Neural crest cell (in vitro differentiated cells): Measurements from ENCODE around the gene BGN. TPM values are rescaled to one million over a fixed set of nuclear protein-coding genes. Genes with fewer than 3 reads are reported as not detected.
A peak's percentile ranks its signal among the peaks of the same experiment; 100 is the strongest.

Experiments used
- DNase-seq: peaks from one replicate; pipeline ENCODE4 v3.0.0; 2021; ENCODE audit warnings: low read depth, mixed read lengths, low spot score
- H3K27ac Mint-ChIP-seq: one replicate; pipeline ENCODE4 v1.8.0; 2021; ENCODE audit warnings: mild to moderate bottlenecking, mixed read lengths; ENCODE audit not compliant: unreplicated experiment
- H3K27me3 Mint-ChIP-seq: 2 replicates; pipeline ENCODE4 v1.8.0; 2021; ENCODE audit warnings: low read depth, mild to moderate bottlenecking, mixed read lengths
- H3K36me3 Mint-ChIP-seq: 2 replicates; pipeline ENCODE4 v1.8.0; 2021; ENCODE audit warnings: low read depth, mild to moderate bottlenecking, mixed read lengths
- H3K4me1 Mint-ChIP-seq: 2 replicates; pipeline ENCODE4 v1.8.0; 2021; ENCODE audit warnings: mixed read lengths
- H3K4me3 Mint-ChIP-seq: one replicate; pipeline ENCODE4 v1.8.0; 2021; ENCODE audit warnings: mild to moderate bottlenecking, mixed read lengths
- H3K9me3 Mint-ChIP-seq: 2 replicates; pipeline ENCODE4 v1.8.0; 2021; ENCODE audit warnings: mixed read lengths
- total RNA-seq: library from RNA; stranded (reverse); gene quantifications from 2 replicates; pipeline ENCODE4 v1.2.1, GENCODE V29; 2021
- TF ChIP-seq, protein P1 (sequence below): fragments of 200-600 bp; sonication (generic); conservative IDR thresholded peaks from 2 replicates; pipeline ENCODE4 v1.5.0; 2021; ENCODE audit warnings: antibody characterized with exemption, mild to moderate bottlenecking

Gene BGN
- total RNA-seq, 1 donor from 2014 or later: 80.6 TPM

DNA sequence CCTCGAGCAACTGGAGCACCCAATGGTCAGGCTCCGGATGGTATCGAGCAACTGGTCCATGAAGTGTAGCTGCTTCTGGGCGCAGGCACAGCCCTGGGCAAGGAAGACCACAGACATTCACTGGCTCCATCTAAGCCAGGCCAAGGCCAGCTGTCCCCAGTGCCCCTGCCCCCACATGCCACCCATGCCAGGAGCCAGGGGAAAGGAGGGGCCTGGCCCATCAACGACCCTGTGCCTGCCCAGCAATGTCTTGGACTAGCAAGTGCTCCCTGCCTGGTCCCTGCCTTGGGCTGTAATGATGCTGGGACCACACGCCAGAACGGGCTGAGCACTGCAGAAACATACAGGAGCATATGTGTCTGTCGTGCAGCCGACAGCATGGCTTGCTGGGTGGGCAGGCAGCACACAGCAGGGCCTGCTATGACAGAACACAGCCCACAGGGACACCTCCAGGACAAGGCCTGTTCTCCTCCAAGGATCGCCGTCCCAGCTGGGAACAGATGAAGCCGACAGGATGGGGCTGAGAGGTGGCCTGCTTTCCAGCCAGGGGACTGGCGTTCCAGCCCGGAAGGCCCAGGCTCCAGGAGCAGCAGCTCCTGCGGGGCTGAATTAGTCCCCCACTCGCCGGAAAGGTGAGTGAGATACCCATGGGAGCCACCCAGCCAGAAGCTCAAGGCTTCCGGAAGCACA is 37.5 kb upstream of the BGN start:
- Mint-ChIP-seq H3K9me3 (no peaks in the 10 kb centered on the region), H3K27me3 (no peaks in the 10 kb centered on the region), H3K4me3 (no peak overlapping the region), H3K27ac (no peak overlapping the region), H3K36me3 (peaks cover 9% of the 10 kb centered on the region), H3K4me1 (no peaks in the 10 kb centered on the region)
- TF ChIP-seq, protein P1, sequence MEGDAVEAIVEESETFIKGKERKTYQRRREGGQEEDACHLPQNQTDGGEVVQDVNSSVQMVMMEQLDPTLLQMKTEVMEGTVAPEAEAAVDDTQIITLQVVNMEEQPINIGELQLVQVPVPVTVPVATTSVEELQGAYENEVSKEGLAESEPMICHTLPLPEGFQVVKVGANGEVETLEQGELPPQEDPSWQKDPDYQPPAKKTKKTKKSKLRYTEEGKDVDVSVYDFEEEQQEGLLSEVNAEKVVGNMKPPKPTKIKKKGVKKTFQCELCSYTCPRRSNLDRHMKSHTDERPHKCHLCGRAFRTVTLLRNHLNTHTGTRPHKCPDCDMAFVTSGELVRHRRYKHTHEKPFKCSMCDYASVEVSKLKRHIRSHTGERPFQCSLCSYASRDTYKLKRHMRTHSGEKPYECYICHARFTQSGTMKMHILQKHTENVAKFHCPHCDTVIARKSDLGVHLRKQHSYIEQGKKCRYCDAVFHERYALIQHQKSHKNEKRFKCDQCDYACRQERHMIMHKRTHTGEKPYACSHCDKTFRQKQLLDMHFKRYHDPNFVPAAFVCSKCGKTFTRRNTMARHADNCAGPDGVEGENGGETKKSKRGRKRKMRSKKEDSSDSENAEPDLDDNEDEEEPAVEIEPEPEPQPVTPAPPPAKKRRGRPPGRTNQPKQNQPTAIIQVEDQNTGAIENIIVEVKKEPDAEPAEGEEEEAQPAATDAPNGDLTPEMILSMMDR: no peak
- DNase-seq: no peak

DNA sequence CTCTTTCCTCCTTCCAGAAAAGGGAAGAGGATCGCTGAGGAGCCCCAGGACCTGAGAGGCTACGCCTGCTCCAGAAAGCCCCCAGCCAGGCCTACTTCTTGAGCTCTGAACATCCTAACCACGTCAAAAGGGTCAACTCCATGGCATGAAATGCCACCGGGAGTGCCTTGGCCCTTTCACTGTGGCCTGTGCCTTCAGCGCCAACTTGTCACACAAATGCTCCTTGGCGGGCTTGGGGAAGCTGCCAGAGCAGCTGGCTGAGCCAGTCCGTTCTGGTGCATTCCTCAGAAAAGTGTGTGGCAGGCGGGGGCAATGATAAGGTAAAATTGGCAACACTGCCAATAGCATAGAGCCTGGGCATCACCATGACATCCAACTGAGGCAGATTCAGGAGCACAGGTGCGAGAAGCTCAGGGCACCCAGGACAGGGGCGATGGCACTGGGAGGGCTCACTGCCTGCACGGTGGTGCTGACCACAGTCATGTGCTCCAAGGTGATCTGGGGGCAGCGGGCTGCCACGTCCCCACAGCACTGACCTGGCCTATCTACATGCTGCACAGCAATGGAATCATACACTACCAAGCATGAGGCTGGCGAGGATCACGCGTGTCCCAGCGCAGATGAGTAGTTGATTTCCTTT is 36.8 kb upstream of the BGN start:
- Mint-ChIP-seq H3K36me3 (peaks cover 9% of the 10 kb centered on the region), H3K9me3 (no peaks in the 10 kb centered on the region)

DNA sequence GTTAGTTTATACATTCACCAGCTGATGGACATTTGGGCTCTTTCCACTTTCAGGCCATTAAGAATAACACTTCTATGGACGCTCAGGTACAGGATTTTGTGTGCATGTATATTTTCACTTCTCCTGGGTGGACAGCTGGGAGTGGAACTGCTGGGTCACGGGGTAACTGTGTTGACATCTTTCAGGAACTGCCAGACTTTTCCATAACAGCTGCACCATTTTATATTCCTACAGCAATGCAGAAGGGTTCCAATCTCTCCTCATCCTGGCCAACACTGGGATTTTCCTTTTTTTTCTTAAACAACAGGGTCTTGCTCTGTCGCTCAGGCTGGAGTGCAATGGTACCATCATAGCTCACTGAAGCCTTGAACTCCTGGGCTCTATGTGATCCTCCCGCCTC is 36.3 kb upstream of the BGN start:
- no peaks in the 10 kb centered on the region for H3K27me3 Mint-ChIP-seq
- H3K4me1 Mint-ChIP-seq: no peaks in the 10 kb centered on the region
- DNase-seq: no peak
- H3K36me3 Mint-ChIP-seq: peaks cover 7% of the 10 kb centered on the region
- no peak overlapping the region for H3K4me3 Mint-ChIP-seq
- H3K27ac Mint-ChIP-seq: no peak overlapping the region
- TF ChIP-seq, protein P1: no peak
- no peaks in the 10 kb centered on the region for H3K9me3 Mint-ChIP-seq

More for the DNA sequence above, 36.8 kb upstream of the BGN start:
- TF ChIP-seq, protein P1: no peak
- H3K4me1 Mint-ChIP-seq: no peaks in the 10 kb centered on the region
- no peak for DNase-seq
- no peak overlapping the region for H3K4me3 Mint-ChIP-seq
- no peaks in the 10 kb centered on the region for H3K27me3 Mint-ChIP-seq
- H3K27ac Mint-ChIP-seq: no peak overlapping the region

DNA sequence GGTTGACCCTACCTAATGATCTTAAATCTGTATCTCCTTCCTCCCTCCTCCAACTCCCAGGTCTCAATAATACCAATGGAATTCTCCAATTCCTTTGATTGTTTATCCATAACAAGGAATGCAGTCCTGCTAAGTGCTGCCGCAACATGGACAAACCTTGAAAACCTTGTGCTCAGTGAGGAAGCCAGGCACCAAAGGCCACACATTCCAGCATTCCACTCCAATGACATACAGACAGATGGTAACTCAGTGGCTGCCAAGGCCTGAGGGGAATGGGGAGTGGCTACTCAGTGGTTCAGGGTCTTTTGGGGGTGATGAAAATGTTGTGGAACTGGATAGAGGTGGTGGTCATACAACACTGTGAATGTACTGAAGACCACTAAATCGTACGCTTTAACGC is 34.8 kb upstream of the BGN start:
- Mint-ChIP-seq H3K36me3 (peaks cover 7% of the 10 kb centered on the region), H3K27me3 (no peaks in the 10 kb centered on the region), H3K9me3 (no peaks in the 10 kb centered on the region), H3K27ac (no peak overlapping the region), H3K4me3 (no peak overlapping the region), H3K4me1 (no peaks in the 10 kb centered on the region)
- no peak for DNase-seq
- TF ChIP-seq, protein P1: no peak

DNA sequence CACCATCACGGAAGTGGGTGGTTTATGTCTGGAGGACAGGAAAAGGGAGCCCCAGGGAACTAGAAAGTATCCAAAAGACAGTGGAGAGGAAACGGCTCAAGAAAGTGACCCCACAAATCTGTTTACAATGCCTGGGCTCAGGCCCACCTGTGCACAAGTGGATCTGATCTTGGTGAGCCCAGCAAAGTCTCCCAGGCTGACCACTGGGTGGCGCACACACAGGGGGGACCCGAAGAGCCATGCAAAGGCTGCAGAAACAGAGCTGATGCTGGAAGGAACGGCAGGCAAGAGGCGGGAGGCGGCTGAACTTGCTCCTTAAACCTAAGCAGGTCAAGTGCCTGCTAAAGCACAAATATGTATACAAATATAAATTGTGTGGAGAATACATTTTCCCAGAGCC is 34.0 kb upstream of the BGN start:
- Mint-ChIP-seq H3K9me3 (no peaks in the 10 kb centered on the region), H3K4me1 (no peaks in the 10 kb centered on the region), H3K36me3 (peaks cover 7% of the 10 kb centered on the region), H3K4me3 (peak overlapping the region; percentile 48), H3K27ac (no peak overlapping the region), H3K27me3 (no peaks in the 10 kb centered on the region)
- DNase-seq: peak; percentile 61
- TF ChIP-seq, protein P1: peak; percentile 71
